NCI-H82 (cell line): ENCODE data around the gene SLC12A5.

Experiments
- DNase-seq: peaks from one replicate; lab custom pipeline; 2025; lab: John Stamatoyannopoulos, UW

SLC12A5 gene

GRCh38 chr20:46054606-46055005 lies 25.6 kb downstream of the SLC12A5 start:
- no peak for DNase-seq

- DNase-seq, result peak; percentile 37
These were observed 26.3 kb downstream of the SLC12A5 start for GRCh38 chr20:46055269-46055668.

- no peak for DNase-seq
These were observed 27.2 kb downstream of the SLC12A5 start for GRCh38 chr20:46056027-46056833.

GRCh38 chr20:46056970-46057855 lies 28.2 kb downstream of the SLC12A5 start:
- no peak for DNase-seq

GRCh38 chr20:46057856-46058598 lies 29.0 kb downstream of the SLC12A5 start:
- no peak for DNase-seq

GRCh38 chr20:46058599-46059281 lies 29.7 kb downstream of the SLC12A5 start:
- peak; percentile 45 for DNase-seq

- no peak for DNase-seq
These were observed 31.4 kb downstream of the SLC12A5 start for GRCh38 chr20:46060301-46060881.

- no peak for DNase-seq
These were observed 32.0 kb downstream of the SLC12A5 start for GRCh38 chr20:46060975-46061374.

- DNase-seq, result peak; percentile 13
These were observed 33.1 kb downstream of the SLC12A5 start for GRCh38 chr20:46062151-46062550.

GRCh38 chr20:46062621-46063020 lies 33.6 kb downstream of the SLC12A5 start:
- no peak for DNase-seq

GRCh38 chr20:46063151-46063550 lies 34.1 kb downstream of the SLC12A5 start:
- no peak for DNase-seq

- DNase-seq, result no peak
These were observed 34.6 kb downstream of the SLC12A5 start for GRCh38 chr20:46063652-46064054.

GRCh38 chr20:46065006-46065405 lies 36.0 kb downstream of the SLC12A5 start:
- no peak for DNase-seq

GRCh38 chr20:46065691-46066090 lies 36.7 kb downstream of the SLC12A5 start:
- DNase-seq, result no peak

- no peak for DNase-seq
These were observed 41.3 kb downstream of the SLC12A5 start for GRCh38 chr20:46070215-46070900.

GRCh38 chr20:46071573-46071972 lies 42.6 kb downstream of the SLC12A5 start:
- DNase-seq, result peak; percentile 63

- DNase-seq, result no peak
These were observed 44.0 kb downstream of the SLC12A5 start for GRCh38 chr20:46073024-46073423.

- peak; percentile 29 for DNase-seq
These were observed 44.4 kb downstream of the SLC12A5 start for GRCh38 chr20:46073443-46073842.

- no peak for DNase-seq
These were observed 45.0 kb downstream of the SLC12A5 start for GRCh38 chr20:46074006-46074405.

- no peak for DNase-seq
These were observed 47.8 kb downstream of the SLC12A5 start for GRCh38 chr20:46076806-46077205.
